ENCODE results near the gene TRIM29. TPM values are rescaled to one million over a fixed set of nuclear protein-coding genes. Genes with fewer than 3 reads are reported as not detected.

Gene TRIM29
- total RNA-seq, 2 experiments from 2014 or later, result not detected

DNA sequence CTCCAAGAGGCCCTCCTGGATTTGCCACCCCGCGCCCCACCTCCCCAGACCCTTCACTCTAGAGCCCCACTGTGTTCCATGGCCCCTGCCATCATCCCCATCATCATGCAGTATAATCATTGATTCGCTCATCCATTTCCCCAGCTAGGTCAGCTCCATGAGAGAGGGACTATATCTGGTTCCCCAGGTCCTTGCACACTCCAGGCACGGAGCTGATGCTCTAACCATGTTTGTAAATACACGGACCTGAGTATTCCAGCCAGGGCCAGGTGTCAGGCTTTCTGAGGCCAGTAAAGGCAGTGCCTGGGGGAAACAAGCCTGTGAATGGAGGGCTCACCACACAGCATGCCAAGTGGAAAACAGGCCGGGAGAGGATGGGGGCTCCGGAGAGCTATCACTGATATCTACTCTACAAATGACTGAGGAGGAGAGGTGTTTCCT, 45.8 kb upstream of the TRIM29 start:
- Histone ChIP-seq H3K4me1 (ENCODE audit: insufficient read depth, low read length) (no peaks in the 10 kb centered on the region), H3K4me3 (ENCODE audit: low read length) (no peak overlapping the region), H3K27ac (ENCODE audit: low read depth in 1 of 2, low read length in 2 of 2) (no peak overlapping the region), H3K36me3 (ENCODE audit: insufficient read depth, low read length) (no peaks in the 10 kb centered on the region), H3K27me3 (ENCODE audit: control insufficient read depth in 1 of 2, insufficient read depth in 2 of 2, low read length in 2 of 2) (peaks cover 0 to 2% of the 10 kb centered on the region in 2 experiments), H3K9me3 (ENCODE audit: control insufficient read depth in 1 of 2, insufficient read depth in 1 of 2, low read length in 2 of 2) (no peaks in the 10 kb centered on the region)
- no peaks in the 10 kb centered on the region for H3K4me1 Mint-ChIP-seq (ENCODE audit: low read depth)
- no peaks in the 10 kb centered on the region for H3K9me3 Mint-ChIP-seq
- ChIA-PET POLR2A (no interaction called here), CTCF (no interaction called here)
- TF ChIP-seq CTCF (IDR thresholded peaks at IDR 0.05), result no peak
- H3K4me3 Mint-ChIP-seq, result no peak overlapping the region
- no peaks in the 10 kb centered on the region for H3K36me3 Mint-ChIP-seq (ENCODE audit: low read depth)
- H3K27me3 Mint-ChIP-seq, result peaks cover 33% of the 10 kb centered on the region
- DNase-seq (peak in 1 of 14 experiments; percentile 8), ATAC-seq (ENCODE audit: poor library complexity) (no peak)
- intact Hi-C loops (cut with DNase I, micrococcal nuclease), result no loop called here
- no peak overlapping the region for H3K27ac Mint-ChIP-seq

DNA sequence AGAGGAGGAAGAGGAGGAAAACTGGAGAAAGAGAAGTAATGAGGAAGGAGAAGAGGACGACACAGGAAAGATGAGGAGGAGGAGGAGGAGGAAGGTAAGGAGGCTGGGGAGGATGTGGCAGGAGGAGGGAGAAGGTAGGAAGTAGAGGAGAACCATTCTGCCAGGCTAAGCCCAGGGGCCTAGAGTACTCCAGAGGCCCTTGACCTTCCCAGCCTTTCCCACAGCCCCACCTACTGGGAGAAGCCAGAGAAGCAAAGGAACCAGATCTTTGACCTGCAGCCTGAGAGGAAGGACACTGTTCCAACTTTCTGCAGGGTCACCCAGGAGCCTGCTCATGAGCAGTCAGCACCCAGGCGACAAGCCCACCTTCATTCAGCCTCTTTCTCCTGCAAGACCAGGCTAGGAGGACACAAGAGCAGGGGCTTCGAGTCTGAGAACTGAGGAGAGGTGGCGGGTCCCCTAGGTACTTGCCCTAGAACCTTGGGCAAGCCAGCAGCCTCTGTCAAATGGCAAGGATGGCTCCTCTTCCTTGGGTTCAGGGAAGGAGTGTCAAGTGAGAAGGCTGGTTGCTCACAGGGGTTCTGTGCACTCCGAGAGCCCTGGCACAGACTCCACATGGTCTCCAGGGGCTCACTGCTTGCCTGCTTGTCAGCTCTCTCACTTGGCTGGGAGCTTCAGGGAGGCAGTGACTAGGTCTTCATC, 45.0 kb upstream of the TRIM29 start:
- ChIA-PET POLR2A (no interaction called here), CTCF (no interaction called here)
- Histone ChIP-seq H3K4me1 (ENCODE audit: insufficient read depth, low read length) (no peaks in the 10 kb centered on the region), H3K9me3 (ENCODE audit: control insufficient read depth in 1 of 2, insufficient read depth in 1 of 2, low read length in 2 of 2) (no peaks in the 10 kb centered on the region), H3K4me3 (ENCODE audit: low read length) (no peak overlapping the region), H3K27me3 (ENCODE audit: control insufficient read depth in 1 of 2, insufficient read depth in 2 of 2, low read length in 2 of 2) (peaks cover 0 to 2% of the 10 kb centered on the region in 2 experiments), H3K36me3 (ENCODE audit: insufficient read depth, low read length) (no peaks in the 10 kb centered on the region), H3K27ac (ENCODE audit: low read depth in 1 of 2, low read length in 2 of 2) (no peak overlapping the region)
- DNase-seq (peak in 1 of 14 experiments; percentile 28), ATAC-seq (ENCODE audit: poor library complexity) (no peak)
- TF ChIP-seq CTCF (IDR thresholded peaks at IDR 0.05), result no peak
- H3K4me3 Mint-ChIP-seq, result no peak overlapping the region
- intact Hi-C loops (cut with DNase I, micrococcal nuclease), result no loop called here
- H3K9me3 Mint-ChIP-seq, result no peaks in the 10 kb centered on the region
- H3K4me1 Mint-ChIP-seq (ENCODE audit: low read depth), result no peaks in the 10 kb centered on the region
- H3K27me3 Mint-ChIP-seq, result peaks cover 28% of the 10 kb centered on the region
- no peak overlapping the region for H3K27ac Mint-ChIP-seq
- H3K36me3 Mint-ChIP-seq (ENCODE audit: low read depth), result no peaks in the 10 kb centered on the region

GRCh38 chr11:120182372-120182771, 44.5 kb upstream of the TRIM29 start:
- Mint-ChIP-seq H3K9me3 (no peaks in the 10 kb centered on the region), H3K27ac (no peak overlapping the region), H3K4me3 (no peak overlapping the region), H3K4me1 (ENCODE audit: low read depth) (no peaks in the 10 kb centered on the region), H3K27me3 (peaks cover 28% of the 10 kb centered on the region), H3K36me3 (ENCODE audit: low read depth) (no peaks in the 10 kb centered on the region)
- no peak for TF ChIP-seq CTCF (IDR thresholded peaks at IDR 0.05)
- intact Hi-C loops (cut with DNase I, micrococcal nuclease), result no loop called here
- H3K36me3 ChIP-seq (ENCODE audit: insufficient read depth, low read length), result no peaks in the 10 kb centered on the region
- no peak overlapping the region for H3K27ac ChIP-seq (ENCODE audit: low read depth in 1 of 2, low read length in 2 of 2)
- H3K4me3 ChIP-seq (ENCODE audit: low read length), result no peak overlapping the region
- H3K4me1 ChIP-seq (ENCODE audit: insufficient read depth, low read length), result no peaks in the 10 kb centered on the region
- ChIA-PET CTCF (no interaction called here), POLR2A (no interaction called here)
- no peaks in the 10 kb centered on the region for H3K9me3 ChIP-seq (ENCODE audit: control insufficient read depth in 1 of 2, insufficient read depth in 1 of 2, low read length in 2 of 2)
- H3K27me3 ChIP-seq (ENCODE audit: control insufficient read depth in 1 of 2, insufficient read depth in 2 of 2, low read length in 2 of 2), result peaks cover 0 to 2% of the 10 kb centered on the region in 2 experiments
- DNase-seq, result peak in 1 of 14 experiments; percentile 6
- no peak for ATAC-seq (ENCODE audit: poor library complexity)

Data from CD4-positive, alpha-beta T cell (primary cell).